ENCODE measurements around the gene SMARCA2.

The SMARCA2 gene

DNA sequence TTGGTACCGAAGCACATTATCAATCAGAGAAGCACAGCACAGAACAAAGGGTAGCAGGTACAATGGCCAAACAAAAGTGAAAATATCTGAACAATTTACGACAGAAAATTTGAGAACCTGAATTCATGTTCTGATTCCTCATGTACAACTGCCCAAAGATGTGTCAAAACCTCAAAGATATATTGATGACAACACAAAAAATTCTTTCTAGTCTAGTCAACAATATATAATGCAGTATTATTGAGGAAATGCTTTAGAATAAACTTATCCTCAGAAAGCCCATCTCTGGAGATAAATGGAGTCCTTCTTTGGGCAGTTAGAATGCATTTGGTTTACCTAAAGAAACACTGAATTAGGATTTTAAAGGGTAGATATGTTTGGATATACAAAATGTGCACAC lies 6.8 kb upstream of the SMARCA2 start:
- no peak for TF ChIP-seq POLR2AphosphoS5 (IDR thresholded peaks at IDR 0.05; ENCODE audit: low read depth, low read length)
- no peak for TF ChIP-seq TAF1 (IDR thresholded peaks at IDR 0.05; ENCODE audit: borderline replicate concordance, insufficient read depth, low read length)
- TF ChIP-seq, protein P1, sequence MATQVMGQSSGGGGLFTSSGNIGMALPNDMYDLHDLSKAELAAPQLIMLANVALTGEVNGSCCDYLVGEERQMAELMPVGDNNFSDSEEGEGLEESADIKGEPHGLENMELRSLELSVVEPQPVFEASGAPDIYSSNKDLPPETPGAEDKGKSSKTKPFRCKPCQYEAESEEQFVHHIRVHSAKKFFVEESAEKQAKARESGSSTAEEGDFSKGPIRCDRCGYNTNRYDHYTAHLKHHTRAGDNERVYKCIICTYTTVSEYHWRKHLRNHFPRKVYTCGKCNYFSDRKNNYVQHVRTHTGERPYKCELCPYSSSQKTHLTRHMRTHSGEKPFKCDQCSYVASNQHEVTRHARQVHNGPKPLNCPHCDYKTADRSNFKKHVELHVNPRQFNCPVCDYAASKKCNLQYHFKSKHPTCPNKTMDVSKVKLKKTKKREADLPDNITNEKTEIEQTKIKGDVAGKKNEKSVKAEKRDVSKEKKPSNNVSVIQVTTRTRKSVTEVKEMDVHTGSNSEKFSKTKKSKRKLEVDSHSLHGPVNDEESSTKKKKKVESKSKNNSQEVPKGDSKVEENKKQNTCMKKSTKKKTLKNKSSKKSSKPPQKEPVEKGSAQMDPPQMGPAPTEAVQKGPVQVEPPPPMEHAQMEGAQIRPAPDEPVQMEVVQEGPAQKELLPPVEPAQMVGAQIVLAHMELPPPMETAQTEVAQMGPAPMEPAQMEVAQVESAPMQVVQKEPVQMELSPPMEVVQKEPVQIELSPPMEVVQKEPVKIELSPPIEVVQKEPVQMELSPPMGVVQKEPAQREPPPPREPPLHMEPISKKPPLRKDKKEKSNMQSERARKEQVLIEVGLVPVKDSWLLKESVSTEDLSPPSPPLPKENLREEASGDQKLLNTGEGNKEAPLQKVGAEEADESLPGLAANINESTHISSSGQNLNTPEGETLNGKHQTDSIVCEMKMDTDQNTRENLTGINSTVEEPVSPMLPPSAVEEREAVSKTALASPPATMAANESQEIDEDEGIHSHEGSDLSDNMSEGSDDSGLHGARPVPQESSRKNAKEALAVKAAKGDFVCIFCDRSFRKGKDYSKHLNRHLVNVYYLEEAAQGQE (IDR thresholded peaks at IDR 0.05; ENCODE audit: insufficient read depth in 1 of 2, low read depth in 2 of 2, low read length in 2 of 2) = no peak
- TF ChIP-seq SIN3A (IDR thresholded peaks at IDR 0.05; ENCODE audit: borderline replicate concordance, insufficient read depth, low read length) = no peak
- no peak for TF ChIP-seq FOXP2 (optimal IDR thresholded peaks at IDR 0.05; ENCODE audit: borderline replicate concordance, extremely low read depth, extremely low read length, insufficient read depth)

DNA sequence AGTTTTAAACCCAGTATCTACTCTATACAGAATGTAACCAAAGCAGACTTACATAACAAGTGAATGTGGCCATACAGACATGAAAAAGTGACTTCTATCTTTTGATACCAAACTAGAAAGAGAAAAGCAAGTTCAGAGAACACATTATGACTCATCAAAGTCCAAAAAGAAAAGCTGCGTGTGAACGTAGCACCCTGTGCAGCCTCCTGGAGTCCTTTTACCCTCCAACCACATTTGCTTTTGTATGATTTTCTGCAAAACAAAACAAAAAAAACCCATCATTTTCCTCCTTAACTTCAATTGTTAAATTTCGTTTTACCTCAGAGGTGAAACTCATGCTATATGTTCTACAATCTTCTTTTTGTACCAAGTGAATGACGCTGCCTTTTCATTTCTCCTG lies 2.8 kb upstream of the SMARCA2 start:
- TF ChIP-seq SIN3A (IDR thresholded peaks at IDR 0.05; ENCODE audit: borderline replicate concordance, insufficient read depth, low read length) (no peak), TAF1 (IDR thresholded peaks at IDR 0.05; ENCODE audit: borderline replicate concordance, insufficient read depth, low read length) (no peak), FOXP2 (optimal IDR thresholded peaks at IDR 0.05; ENCODE audit: borderline replicate concordance, extremely low read depth, extremely low read length, insufficient read depth) (no peak), POLR2AphosphoS5 (IDR thresholded peaks at IDR 0.05; ENCODE audit: low read depth, low read length) (no peak)
- TF ChIP-seq, protein P1 (IDR thresholded peaks at IDR 0.05; ENCODE audit: insufficient read depth in 1 of 2, low read depth in 2 of 2, low read length in 2 of 2) = no peak

DNA sequence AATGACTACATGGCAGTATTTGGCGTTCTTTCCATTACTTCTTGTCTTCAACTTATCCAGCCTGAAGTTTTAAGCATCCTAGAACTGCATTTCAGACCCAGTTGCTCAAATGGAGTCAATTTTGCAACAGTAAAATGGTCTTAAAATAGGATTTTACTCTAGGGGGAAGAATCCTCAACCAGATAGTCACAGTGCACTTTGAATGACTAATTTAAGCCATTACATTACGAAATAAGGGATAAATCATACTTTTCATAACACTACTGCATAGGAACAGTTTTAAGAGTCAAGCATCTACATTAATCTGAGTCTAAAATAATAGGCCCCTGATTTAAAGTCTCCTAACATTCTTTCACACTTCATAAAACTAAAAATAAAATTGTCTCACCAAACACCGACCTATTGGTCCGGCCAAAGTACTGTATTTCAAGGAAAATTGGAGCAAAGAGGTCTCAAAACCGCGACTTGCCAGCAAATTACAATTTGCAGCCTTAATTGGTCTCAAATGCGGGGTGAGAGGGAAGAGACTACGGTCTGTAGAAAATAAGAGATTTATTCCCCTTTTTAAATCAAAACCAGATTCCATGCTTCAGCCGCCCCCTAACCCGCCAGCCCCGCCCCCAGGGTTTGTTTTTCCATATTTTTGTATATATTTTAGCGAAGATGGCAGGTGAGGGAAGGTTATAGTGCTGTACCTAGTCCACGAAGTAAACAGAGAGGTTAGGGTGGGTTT lies 1.2 kb upstream of the SMARCA2 start:
- TF ChIP-seq SIN3A (IDR thresholded peaks at IDR 0.05; ENCODE audit: borderline replicate concordance, insufficient read depth, low read length) = no peak
- no peak for TF ChIP-seq FOXP2 (optimal IDR thresholded peaks at IDR 0.05; ENCODE audit: borderline replicate concordance, extremely low read depth, extremely low read length, insufficient read depth)
- no peak for TF ChIP-seq POLR2AphosphoS5 (IDR thresholded peaks at IDR 0.05; ENCODE audit: low read depth, low read length)
- no peak for TF ChIP-seq TAF1 (IDR thresholded peaks at IDR 0.05; ENCODE audit: borderline replicate concordance, insufficient read depth, low read length)
- TF ChIP-seq, protein P1 (IDR thresholded peaks at IDR 0.05; ENCODE audit: insufficient read depth in 1 of 2, low read depth in 2 of 2, low read length in 2 of 2) = no peak

DNA sequence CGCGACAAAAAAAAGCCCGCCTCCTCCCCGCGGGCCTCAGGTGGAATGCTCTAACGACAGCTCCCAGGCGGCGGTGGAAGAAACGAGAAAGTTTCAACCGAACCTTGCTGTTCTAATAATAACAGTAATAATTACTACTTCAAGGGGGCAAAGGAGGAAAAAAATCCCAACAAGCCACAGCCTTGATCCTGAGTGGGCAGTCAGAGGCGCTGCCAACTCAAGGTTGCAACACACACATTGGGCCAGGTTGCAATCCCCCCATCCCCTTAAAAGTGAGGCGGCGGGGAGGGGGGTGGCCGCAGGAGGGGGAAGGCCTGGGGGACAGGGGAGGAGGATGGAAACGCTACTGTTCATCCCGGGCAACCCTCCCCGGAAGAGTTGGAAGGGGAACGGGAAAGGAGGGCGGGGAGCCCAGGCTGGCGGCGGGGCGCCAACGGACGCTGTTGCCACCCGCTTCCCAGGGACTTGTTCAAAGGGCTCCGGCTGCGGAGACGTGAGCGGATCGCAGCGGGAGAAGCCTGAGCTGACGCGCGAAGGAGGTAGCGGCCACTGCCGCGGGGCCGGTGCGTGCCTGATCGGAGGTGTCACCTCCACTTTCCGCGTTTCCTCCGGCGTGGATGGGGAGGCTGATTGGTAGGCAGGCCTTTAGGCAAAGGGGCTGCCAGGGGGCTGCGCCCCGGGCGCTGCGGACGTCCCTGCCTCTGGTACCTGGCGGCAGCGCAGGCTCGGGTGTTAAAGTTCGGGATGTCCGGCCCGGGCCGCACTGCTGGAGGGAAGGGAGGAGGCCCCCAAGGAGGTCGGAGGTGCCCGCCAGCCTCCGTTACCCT lies 647 bp downstream of the SMARCA2 start:
- no peak for TF ChIP-seq SIN3A (IDR thresholded peaks at IDR 0.05; ENCODE audit: borderline replicate concordance, insufficient read depth, low read length)
- no peak for TF ChIP-seq TAF1 (IDR thresholded peaks at IDR 0.05; ENCODE audit: borderline replicate concordance, insufficient read depth, low read length)
- TF ChIP-seq, protein P1 (IDR thresholded peaks at IDR 0.05; ENCODE audit: insufficient read depth in 1 of 2, low read depth in 2 of 2, low read length in 2 of 2) = no peak
- TF ChIP-seq POLR2AphosphoS5 (IDR thresholded peaks at IDR 0.05; ENCODE audit: low read depth, low read length) = no peak
- no peak for TF ChIP-seq FOXP2 (optimal IDR thresholded peaks at IDR 0.05; ENCODE audit: borderline replicate concordance, extremely low read depth, extremely low read length, insufficient read depth)
